ENCODE data around the gene PIK3CD. TPM values are rescaled to one million over a fixed set of nuclear protein-coding genes. Genes with fewer than 3 reads are reported as not detected.

The PIK3CD gene
- total RNA-seq, 1 donor from 2014 or later, result 28.3 TPM

- no peak for TF ChIP-seq CTCF (IDR thresholded peaks at IDR 0.05)
- intact Hi-C loops (cut with DNase I), result no loop called here
- DNase-seq (no peak), ATAC-seq (no peak)
- Histone ChIP-seq H3K27me3 (ENCODE audit: low read depth) (no peaks in the 10 kb centered on the region), H3K36me3 (peaks cover 100% of the 10 kb centered on the region), H3K9me3 (no peaks in the 10 kb centered on the region), H3K27ac (no peak overlapping the region), H3K4me3 (no peak overlapping the region), H3K4me1 (no peaks in the 10 kb centered on the region)
Measured at GRCh38 chr1:9736241-9736640, 84.7 kb downstream of the PIK3CD start.

DNA sequence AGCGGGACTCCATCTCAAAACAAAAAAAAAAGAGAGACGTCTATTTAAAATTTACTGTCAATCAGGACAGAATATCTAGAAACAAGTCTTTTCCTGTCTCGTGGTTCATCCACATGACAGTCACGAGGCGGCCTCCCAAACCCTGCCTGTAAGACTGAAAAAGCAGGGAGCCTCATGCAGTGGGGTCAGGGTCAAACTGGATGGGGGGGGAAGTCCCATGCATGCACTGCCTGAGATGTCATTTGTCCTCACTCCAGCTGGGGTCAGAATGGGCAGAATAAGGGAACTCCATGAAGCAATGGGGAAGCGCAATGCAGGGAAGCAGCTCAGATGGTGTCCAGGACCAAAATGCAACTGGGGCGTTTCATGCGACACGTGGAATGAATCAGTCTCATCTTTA is 85.5 kb downstream of the PIK3CD start:
- Histone ChIP-seq H3K27ac (no peak overlapping the region), H3K9me3 (no peaks in the 10 kb centered on the region), H3K36me3 (peaks cover 100% of the 10 kb centered on the region), H3K4me1 (no peaks in the 10 kb centered on the region), H3K4me3 (no peak overlapping the region), H3K27me3 (ENCODE audit: low read depth) (no peaks in the 10 kb centered on the region)
- peak; percentile 52 to 63 for ATAC-seq
- intact Hi-C loops (cut with DNase I), result no loop called here
- no peak for TF ChIP-seq CTCF (IDR thresholded peaks at IDR 0.05)
- DNase-seq, result no peak

DNA sequence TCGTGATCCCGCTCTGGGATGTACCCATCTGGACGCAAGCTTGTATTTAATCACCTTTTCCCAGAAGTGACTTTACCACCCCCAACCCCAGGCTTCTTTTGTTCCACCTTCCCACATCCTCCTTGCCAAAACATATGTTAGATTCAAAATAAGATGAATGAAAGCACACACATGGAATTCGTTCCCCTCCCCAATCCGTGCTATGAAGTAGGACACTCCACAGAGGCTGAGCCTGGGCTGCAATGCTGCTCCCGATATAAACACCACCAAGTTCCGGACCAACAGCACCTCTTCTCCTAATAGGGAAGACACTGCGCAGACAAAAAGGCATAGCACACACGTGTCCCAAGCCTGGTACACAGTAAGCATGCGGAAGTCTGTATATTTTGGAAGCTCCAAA is 86.1 kb downstream of the PIK3CD start:
- Histone ChIP-seq H3K4me1 (no peaks in the 10 kb centered on the region), H3K9me3 (no peaks in the 10 kb centered on the region), H3K27ac (no peak overlapping the region), H3K27me3 (ENCODE audit: low read depth) (no peaks in the 10 kb centered on the region), H3K36me3 (peaks cover 100% of the 10 kb centered on the region), H3K4me3 (no peak overlapping the region)
- TF ChIP-seq CTCF (IDR thresholded peaks at IDR 0.05), result no peak
- intact Hi-C loops (cut with DNase I), result no loop called here
- ATAC-seq (no peak), DNase-seq (no peak)

DNA sequence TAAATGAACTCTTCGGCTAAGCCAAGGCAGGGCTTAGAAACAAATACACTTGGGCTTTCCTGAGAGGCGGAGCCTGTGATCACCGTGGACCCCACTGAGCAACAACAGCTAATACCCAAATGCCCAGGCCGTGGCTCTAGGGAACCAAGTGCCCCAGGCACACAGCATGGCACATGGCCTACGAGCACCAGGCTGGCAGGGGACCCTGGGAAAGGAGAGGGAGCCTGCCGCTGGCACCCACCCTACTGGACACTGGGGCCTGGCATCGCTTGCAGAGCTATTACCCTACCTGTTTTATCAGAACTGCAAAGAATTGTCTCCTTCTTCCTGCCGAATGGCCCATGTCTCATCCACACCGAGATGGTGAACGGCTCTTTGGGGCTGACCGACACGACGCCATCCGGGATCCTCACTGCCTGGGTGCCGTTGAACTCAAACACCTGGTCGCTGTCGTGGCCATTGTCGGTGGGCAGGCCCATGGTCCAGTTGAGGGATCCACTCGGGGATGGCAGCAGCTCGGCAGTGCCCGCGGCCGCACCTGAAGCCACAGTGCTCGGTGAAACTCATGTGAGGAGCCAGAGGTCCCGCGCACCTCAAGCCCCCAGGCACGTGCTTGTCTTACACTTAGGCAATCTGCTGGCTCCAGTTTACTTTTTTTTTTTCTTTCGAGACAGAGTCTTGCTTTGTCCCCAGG is 92.7 kb downstream of the PIK3CD start:
- H3K4me3 ChIP-seq, result no peak overlapping the region
- DNase-seq, result no peak
- peaks cover 90% of the 10 kb centered on the region for H3K36me3 ChIP-seq
- no peaks in the 10 kb centered on the region for H3K9me3 ChIP-seq
- intact Hi-C loops (cut with DNase I), result no loop called here
- no peak overlapping the region for H3K27ac ChIP-seq
- no peaks in the 10 kb centered on the region for H3K4me1 ChIP-seq
- ATAC-seq, result no peak
- H3K27me3 ChIP-seq (ENCODE audit: low read depth), result no peaks in the 10 kb centered on the region
- no peak for TF ChIP-seq CTCF (IDR thresholded peaks at IDR 0.05)

DNA sequence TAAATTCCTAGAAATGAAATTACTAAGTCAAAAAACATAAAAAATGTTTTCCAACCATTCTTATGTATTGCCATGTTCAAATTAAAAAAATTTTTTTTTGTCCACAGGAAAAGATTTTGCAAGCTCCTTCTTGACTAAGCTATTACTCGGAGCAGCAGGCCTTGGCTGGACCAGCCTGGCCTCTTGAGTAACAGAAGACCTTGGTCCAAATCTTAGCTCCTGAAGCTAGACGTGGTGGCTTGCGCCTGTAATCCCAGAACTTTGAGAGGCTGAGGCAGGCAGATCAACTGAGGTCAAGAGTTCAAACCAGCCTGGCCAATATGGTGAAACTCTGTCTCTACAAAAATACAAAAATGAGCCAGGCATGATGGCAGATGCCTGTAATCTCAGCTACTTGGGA is 94.7 kb downstream of the PIK3CD start:
- H3K4me1 ChIP-seq, result no peaks in the 10 kb centered on the region
- no peaks in the 10 kb centered on the region for H3K27me3 ChIP-seq (ENCODE audit: low read depth)
- H3K36me3 ChIP-seq, result peaks cover 90% of the 10 kb centered on the region
- TF ChIP-seq CTCF (IDR thresholded peaks at IDR 0.05), result no peak
- intact Hi-C loops (cut with DNase I), result no loop called here
- no peaks in the 10 kb centered on the region for H3K9me3 ChIP-seq
- no peak for ATAC-seq
- no peak overlapping the region for H3K27ac ChIP-seq
- no peak for DNase-seq
- H3K4me3 ChIP-seq, result no peak overlapping the region

All from lower lobe of right lung (tissue), 2 donors.